ENCODE data around the gene SUMO3. TPM values are rescaled to one million over a fixed set of nuclear protein-coding genes. Genes with fewer than 3 reads are reported as not detected.
A peak's percentile ranks its signal among the peaks of the same experiment; 100 is the strongest.

The SUMO3 gene
- total and polyA plus RNA-seq, 10 of the 15 experiments (the other 5 are each of a cell fraction or from before 2014, with no cell fraction given): 14.3 to 164 (median 89.9) TPM

DNA sequence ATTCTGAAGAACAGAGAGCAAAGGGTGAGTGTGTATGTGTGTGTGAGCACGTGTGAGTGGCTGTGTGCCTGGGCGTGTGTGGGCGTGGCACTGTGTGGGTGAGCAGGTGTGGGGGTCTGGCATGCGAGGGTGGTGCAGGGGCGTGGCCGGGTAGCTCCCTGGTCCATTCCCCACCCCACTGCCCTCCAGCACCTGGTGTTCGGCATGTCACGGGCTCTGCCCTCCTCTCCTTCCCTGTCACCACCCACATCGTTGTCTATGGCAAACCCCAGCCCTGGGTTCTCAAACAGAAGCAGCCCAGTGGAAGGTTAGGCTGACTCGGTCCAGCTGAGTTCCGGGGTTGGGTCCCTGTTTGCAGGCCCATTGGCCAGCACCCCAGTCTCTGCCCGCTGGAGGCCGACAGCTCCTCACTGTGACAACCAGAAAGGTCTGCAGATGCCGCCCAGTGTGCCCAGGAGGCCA, 56.1 kb downstream of the SUMO3 start:
- ChIA-PET SMC1A (ENCODE audit: uncharacterized antibody, unreplicated experiment) (no interaction called here), CTCF (interaction anchor here (1.1 kb wide), 1 partner anchor 31 kb away, joined by 3 read pairs; no protein-coding TSS in a partner anchor), RAD21 (ENCODE audit: unreplicated experiment) (no interaction called here), POLR2A (no interaction called here)
- no peak for FAIRE-seq
- H4K20me1 ChIP-seq (ENCODE audit: control insufficient read depth, insufficient read depth): no peaks in the 10 kb centered on the region
- no peak for ATAC-seq
- H3K4me3 ChIP-seq: no peak overlapping the region
- TF ChIP-seq GABPA (IDR thresholded peaks at IDR 0.05; ENCODE audit: low read depth): no peak
- no peak for TF ChIP-seq BACH1 (IDR thresholded peaks at IDR 0.05; ENCODE audit: borderline replicate concordance)
- no peak for TF ChIP-seq NR2F1 (conservative IDR thresholded peaks at IDR 0.05)
- TF ChIP-seq TARDBP (IDR thresholded peaks at IDR 0.05; ENCODE audit: borderline replicate concordance): no peak
- no peak overlapping the region for H2AFZ ChIP-seq (ENCODE audit: control insufficient read depth, low read depth, low read length)
- no peak for DNase-seq (ENCODE audit: low read depth, low spot score)
- H3K27me3 ChIP-seq (replicated peaks in 1 of 2; ENCODE audit: control insufficient read depth in 2 of 2, insufficient read depth in 2 of 2, low read length in 1 of 2): no peaks in the 10 kb centered on the region
- BruUV-seq (replicated peaks): no TSS peak
- intact Hi-C loops (cut with micrococcal nuclease; ENCODE audit: unreplicated experiment): no loop called here
- no peak overlapping the region for H3K27ac ChIP-seq (ENCODE audit: control insufficient read depth, insufficient read depth)
- no peak overlapping the region for H3K4me2 ChIP-seq (ENCODE audit: control insufficient read depth, insufficient read depth)
- 36% methylated on average over 14 of the region's 14 CpGs for WGBS (ENCODE audit: insufficient coverage, insufficient replicate concordance, low lambda C conversion rate, missing lambda C conversion rate)
- in situ Hi-C loops (cut with MboI): no loop called here
- H3K36me3 ChIP-seq (ENCODE audit: control insufficient read depth in 2 of 2, insufficient read depth in 2 of 2, low read length in 1 of 2): no peaks in the 10 kb centered on the region; a peak in 1 of 4 replicates
- no peaks in the 10 kb centered on the region; the same call in 1 of the 2 replicates for H3K4me1 ChIP-seq (ENCODE audit: control insufficient read depth, insufficient read depth, low read length)
- H3K9me3 ChIP-seq (replicated peaks; ENCODE audit: control insufficient read depth, insufficient read depth, low read length): no peaks in the 10 kb centered on the region
- H3K9ac ChIP-seq (ENCODE audit: control insufficient read depth, insufficient read depth, low read length): no peak overlapping the region
- H3K79me2 ChIP-seq (ENCODE audit: control insufficient read depth, insufficient read depth, low read length): no peaks in the 10 kb centered on the region

DNA sequence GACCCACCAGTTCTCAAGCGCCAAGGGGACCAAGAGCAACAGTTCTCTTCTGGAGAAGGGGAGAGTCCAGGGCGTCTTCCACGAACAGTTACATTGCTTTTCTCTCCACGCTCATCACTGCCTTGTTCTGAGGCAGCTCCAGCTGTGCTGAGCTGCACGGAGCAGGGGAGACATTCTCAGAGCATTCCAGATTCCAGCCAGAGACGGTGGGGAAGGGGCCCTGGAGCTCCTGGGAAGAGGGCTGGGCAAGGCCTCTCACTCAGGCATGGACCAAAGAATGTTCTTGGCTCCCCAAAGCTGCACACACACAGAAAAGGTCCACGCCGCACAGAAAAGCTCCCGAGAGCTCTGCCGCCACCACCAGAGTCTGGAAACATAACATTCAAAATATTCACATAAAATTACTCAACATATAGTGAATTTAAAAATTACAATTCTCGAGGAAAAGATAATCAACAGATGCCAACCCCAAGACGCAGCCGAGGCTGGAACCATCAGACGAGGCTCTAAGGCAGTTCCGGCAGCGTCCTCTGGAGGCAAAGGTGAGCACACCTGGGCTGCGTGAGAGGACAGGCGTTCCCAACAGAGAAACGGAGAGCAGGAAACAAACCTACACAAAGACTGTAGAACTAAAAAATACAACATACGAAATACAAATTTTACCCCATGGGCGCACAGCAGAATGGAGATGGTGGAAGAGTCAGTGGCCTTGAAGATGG, 56.7 kb downstream of the SUMO3 start:
- ATAC-seq (peak; percentile 54; the same call in 2 of the 3 replicates), DNase-seq (ENCODE audit: low read depth, low spot score) (no peak), FAIRE-seq (no peak)
- H3K4me3 ChIP-seq: no peak overlapping the region
- intact Hi-C loops (cut with micrococcal nuclease; ENCODE audit: unreplicated experiment): no loop called here
- no peak overlapping the region for H3K27ac ChIP-seq (ENCODE audit: control insufficient read depth, insufficient read depth)
- H3K4me2 ChIP-seq (ENCODE audit: control insufficient read depth, insufficient read depth): no peak overlapping the region
- H3K79me2 ChIP-seq (ENCODE audit: control insufficient read depth, insufficient read depth, low read length): no peaks in the 10 kb centered on the region
- H4K20me1 ChIP-seq (ENCODE audit: control insufficient read depth, insufficient read depth): no peaks in the 10 kb centered on the region
- WGBS (ENCODE audit: insufficient coverage, insufficient replicate concordance, low lambda C conversion rate, missing lambda C conversion rate): 52% methylated on average over 21 of the region's 21 CpGs
- SMC1A ChIA-PET (ENCODE audit: uncharacterized antibody, unreplicated experiment): no interaction called here
- H3K27me3 ChIP-seq (replicated peaks in 1 of 2; ENCODE audit: control insufficient read depth in 2 of 2, insufficient read depth in 2 of 2, low read length in 1 of 2): no peaks in the 10 kb centered on the region
- no peak overlapping the region for H2AFZ ChIP-seq (ENCODE audit: control insufficient read depth, low read depth, low read length)
- no peak overlapping the region for H3K9ac ChIP-seq (ENCODE audit: control insufficient read depth, insufficient read depth, low read length)
- TF ChIP-seq POU2F2 (IDR thresholded peaks at IDR 0.05; ENCODE audit: borderline replicate concordance, low read depth, low read length) (no peak), RAD21 (IDR thresholded peaks at IDR 0.05; ENCODE audit: insufficient read depth, low read depth, low read length) (peak; percentile 34)
- TF ChIP-seq, protein P1, sequence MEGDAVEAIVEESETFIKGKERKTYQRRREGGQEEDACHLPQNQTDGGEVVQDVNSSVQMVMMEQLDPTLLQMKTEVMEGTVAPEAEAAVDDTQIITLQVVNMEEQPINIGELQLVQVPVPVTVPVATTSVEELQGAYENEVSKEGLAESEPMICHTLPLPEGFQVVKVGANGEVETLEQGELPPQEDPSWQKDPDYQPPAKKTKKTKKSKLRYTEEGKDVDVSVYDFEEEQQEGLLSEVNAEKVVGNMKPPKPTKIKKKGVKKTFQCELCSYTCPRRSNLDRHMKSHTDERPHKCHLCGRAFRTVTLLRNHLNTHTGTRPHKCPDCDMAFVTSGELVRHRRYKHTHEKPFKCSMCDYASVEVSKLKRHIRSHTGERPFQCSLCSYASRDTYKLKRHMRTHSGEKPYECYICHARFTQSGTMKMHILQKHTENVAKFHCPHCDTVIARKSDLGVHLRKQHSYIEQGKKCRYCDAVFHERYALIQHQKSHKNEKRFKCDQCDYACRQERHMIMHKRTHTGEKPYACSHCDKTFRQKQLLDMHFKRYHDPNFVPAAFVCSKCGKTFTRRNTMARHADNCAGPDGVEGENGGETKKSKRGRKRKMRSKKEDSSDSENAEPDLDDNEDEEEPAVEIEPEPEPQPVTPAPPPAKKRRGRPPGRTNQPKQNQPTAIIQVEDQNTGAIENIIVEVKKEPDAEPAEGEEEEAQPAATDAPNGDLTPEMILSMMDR (IDR thresholded peaks at IDR 0.05 in 2 of 3, conservative IDR thresholded peaks at IDR 0.05 in 1 of 3; ENCODE audit: control insufficient read depth in 2 of 3, extremely low read depth in 1 of 3, insufficient read depth in 1 of 3, low read depth in 3 of 3, low read length in 3 of 3): peak; percentile 8 to 57 (median 56); a peak in 4 of 6 replicates
- no peaks in the 10 kb centered on the region for H3K9me3 ChIP-seq (replicated peaks; ENCODE audit: control insufficient read depth, insufficient read depth, low read length)
- RAD21 ChIA-PET (ENCODE audit: unreplicated experiment): no interaction called here
- POLR2A ChIA-PET: no interaction called here
- no peaks in the 10 kb centered on the region for H3K36me3 ChIP-seq (ENCODE audit: control insufficient read depth in 2 of 2, insufficient read depth in 2 of 2, low read length in 1 of 2)
- CTCF ChIA-PET: interaction anchor here (0.6 to 1.1 kb wide), 2 partner anchors 32 to 367 kb away, joined by 3 read pairs; no protein-coding TSS in a partner anchor
- no TSS peak for BruUV-seq (replicated peaks)
- in situ Hi-C loops (cut with MboI): no loop called here
- no peaks in the 10 kb centered on the region; the same call in 1 of the 2 replicates for H3K4me1 ChIP-seq (ENCODE audit: control insufficient read depth, insufficient read depth, low read length)
